HG03280 (cell line): ENCODE results near the gene EFTUD2.
A peak's percentile ranks its signal among the peaks of the same experiment; 100 is the strongest.

Source experiments
- ATAC-seq: cut with Tn5 transposase; IDR thresholded peaks from one replicate; pipeline ENCODE4 v1.9.1; 2021; ENCODE audit warnings: mild to moderate bottlenecking, moderate library complexity; ENCODE audit not compliant: unreplicated experiment

The EFTUD2 gene

GRCh38 chr17:44925731-44926697 is 26.8 kb upstream of the EFTUD2 start:
- no peak for ATAC-seq

- ATAC-seq = no peak
Observed at GRCh38 chr17:44924107-44924544, 24.9 kb upstream of the EFTUD2 start.

- no peak for ATAC-seq
Observed at GRCh38 chr17:44922746-44923470, 23.7 kb upstream of the EFTUD2 start.

- no peak for ATAC-seq
Observed at GRCh38 chr17:44922136-44922535, 22.9 kb upstream of the EFTUD2 start.

- no peak for ATAC-seq
Observed at GRCh38 chr17:44921122-44921882, 22.1 kb upstream of the EFTUD2 start.

- no peak for ATAC-seq
Observed at GRCh38 chr17:44920565-44920940, 21.3 kb upstream of the EFTUD2 start.

GRCh38 chr17:44919885-44920564 is 20.8 kb upstream of the EFTUD2 start:
- peak; percentile 75 for ATAC-seq

- no peak for ATAC-seq
Observed at GRCh38 chr17:44919411-44919810, 20.2 kb upstream of the EFTUD2 start.

- no peak for ATAC-seq
Observed at GRCh38 chr17:44918006-44918405, 18.8 kb upstream of the EFTUD2 start.

GRCh38 chr17:44917456-44917855 is 18.2 kb upstream of the EFTUD2 start:
- no peak for ATAC-seq

- no peak for ATAC-seq
Observed at GRCh38 chr17:44916781-44917241, 17.6 kb upstream of the EFTUD2 start.

- no peak for ATAC-seq
Observed at GRCh38 chr17:44915862-44916780, 16.9 kb upstream of the EFTUD2 start.

- ATAC-seq = no peak
Observed at GRCh38 chr17:44915321-44915726, 16.1 kb upstream of the EFTUD2 start, which contains the start of gene GFAP. GFAP (minus strand) TSS chr17:44915500; CDS start chr17:44915486, 14 bp downstream.

GRCh38 chr17:44914698-44915271 is 15.5 kb upstream of the EFTUD2 start:
- no peak for ATAC-seq

GRCh38 chr17:44914148-44914547 is 14.9 kb upstream of the EFTUD2 start:
- no peak for ATAC-seq

GRCh38 chr17:44913676-44914075 is 14.4 kb upstream of the EFTUD2 start:
- ATAC-seq = no peak

- ATAC-seq = no peak
Observed at GRCh38 chr17:44912763-44913544, 13.7 kb upstream of the EFTUD2 start.
